HL-60/S4 treated with retinoic acid at 250 ng/mL for 4 days and 3 days (cell line): Measurements from ENCODE around the gene RBPJ.

ENCODE experiments used
- in situ Hi-C: fragments of 300-500 bp; cut with MboI; formaldehyde crosslinking; loops from 2 replicates; pipeline ENCODE4 v1.7.0; 2022; ENCODE audit warnings: low sequenced_read_pairs

The RBPJ gene

GRCh38 chr4:26412381-26413372 is 91.9 kb downstream of the RBPJ start:
- in situ Hi-C loops = loop anchor here (10.0 kb wide), 1 partner anchor 88 kb away; the partner anchor contains the start of gene RBPJ

GRCh38 chr4:26413582-26413981 is 92.8 kb downstream of the RBPJ start:
- in situ Hi-C loops = loop anchor here (10.0 kb wide), 1 partner anchor 89 kb away; the partner anchor contains the start of gene RBPJ

- in situ Hi-C loops = loop anchor here (10.0 kb wide), 1 partner anchor 93 kb away; the partner anchor contains the start of gene RBPJ
Observed at GRCh38 chr4:26418107-26418506, 97.3 kb downstream of the RBPJ start.

DNA sequence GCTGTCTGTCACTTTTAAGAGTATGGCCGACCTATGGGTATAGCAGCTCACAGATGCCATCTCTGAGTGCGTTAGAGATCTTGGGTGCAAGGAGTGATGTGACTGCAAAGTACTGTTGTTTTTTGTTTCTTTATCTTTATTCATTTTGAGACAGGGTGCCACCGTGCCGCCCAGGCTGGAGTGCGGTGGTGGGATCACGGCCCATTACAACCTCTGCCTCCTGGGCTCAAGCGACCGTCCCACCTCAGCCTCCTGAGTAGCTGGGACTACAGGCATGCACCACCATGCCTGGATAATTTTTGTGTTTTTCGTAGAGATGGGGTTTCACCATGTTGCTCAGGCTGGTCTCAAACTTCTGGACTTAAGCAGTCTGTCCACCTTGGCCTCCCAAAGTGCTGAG is 98.0 kb downstream of the RBPJ start:
- in situ Hi-C loops = loop anchor here (10.0 kb wide), 1 partner anchor 94 kb away; the partner anchor contains the start of gene RBPJ

GRCh38 chr4:26420438-26420837 is 99.6 kb downstream of the RBPJ start:
- in situ Hi-C loops = no loop called here

- in situ Hi-C loops = no loop called here
Observed at GRCh38 chr4:26420913-26421312, 100.1 kb downstream of the RBPJ start.

DNA sequence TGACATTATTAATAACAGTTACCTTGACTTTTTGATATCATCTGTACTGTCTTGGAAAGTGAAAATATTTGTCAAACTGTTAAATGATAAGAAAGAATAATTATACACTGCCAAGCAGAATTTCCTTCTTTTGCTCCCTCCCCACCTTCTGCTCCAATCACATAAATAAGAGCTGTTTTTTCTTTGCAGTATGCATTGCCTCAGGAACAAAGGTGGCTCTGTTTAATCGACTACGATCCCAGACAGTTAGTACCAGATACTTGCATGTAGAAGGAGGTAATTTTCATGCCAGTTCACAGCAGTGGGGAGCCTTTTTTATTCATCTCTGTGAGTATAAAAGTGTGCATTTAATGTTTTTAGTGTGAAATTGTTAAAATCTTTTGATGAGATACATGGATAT is 103.3 kb downstream of the RBPJ start:
- in situ Hi-C loops = no loop called here

DNA sequence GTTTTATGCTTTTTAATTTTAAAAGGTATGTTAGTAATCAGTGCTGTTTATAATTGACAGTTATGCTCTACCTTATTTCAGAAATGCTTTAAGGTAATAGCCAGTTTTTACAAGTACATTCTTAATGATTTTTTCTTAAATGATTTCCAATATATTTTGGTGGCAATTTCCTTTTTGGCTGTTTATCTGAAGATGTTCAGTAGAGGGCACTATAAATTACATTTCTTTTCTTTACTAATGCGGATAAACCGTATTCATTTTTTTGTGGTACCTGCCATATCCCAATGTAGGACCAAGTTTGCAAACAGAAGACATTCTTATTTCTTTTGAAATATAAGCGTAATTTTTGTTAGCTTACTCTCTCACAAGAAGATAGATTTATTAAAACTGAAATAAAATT is 104.0 kb downstream of the RBPJ start:
- in situ Hi-C loops = no loop called here

DNA sequence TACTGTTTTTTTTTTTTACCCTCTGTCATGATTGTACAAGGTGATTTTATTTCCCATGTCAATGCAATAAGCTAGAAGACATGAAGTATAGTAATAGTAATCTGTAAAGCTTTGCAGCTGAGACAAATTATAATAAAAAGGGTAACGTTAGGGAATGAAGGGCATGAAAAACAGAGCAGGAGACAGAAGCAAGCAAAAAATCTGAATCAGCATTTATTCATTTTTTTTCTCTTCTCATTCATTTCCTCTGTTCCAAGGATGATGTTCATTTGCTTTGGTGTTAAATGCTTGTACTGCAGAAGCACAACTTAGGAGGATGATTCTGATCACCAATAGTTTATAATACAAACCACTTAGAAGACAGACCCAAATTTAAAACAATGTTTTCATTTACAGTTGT is 105.1 kb downstream of the RBPJ start:
- in situ Hi-C loops = no loop called here

DNA sequence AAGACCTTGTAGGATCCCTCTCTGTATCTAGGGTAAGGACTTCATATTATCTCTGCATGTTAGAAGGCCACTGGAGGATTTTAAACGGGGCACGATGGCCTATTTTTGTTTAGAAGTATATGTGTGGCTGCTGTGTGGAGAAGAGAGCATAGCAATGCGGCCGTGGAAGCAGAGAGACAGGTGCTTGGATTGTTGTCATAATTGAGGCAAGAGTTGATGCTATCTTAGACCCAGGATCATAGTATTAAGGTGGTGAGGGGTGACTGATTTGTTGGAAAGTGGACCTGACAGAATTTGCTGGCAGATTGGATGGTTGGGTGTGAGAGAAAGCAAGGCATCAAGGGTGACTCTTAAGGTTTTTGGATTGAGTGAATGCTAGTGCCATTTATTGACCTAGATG is 106.1 kb downstream of the RBPJ start:
- in situ Hi-C loops = no loop called here

GRCh38 chr4:26429910-26430309 is 109.1 kb downstream of the RBPJ start:
- in situ Hi-C loops = no loop called here

GRCh38 chr4:26431461-26432180 is 110.8 kb downstream of the RBPJ start:
- in situ Hi-C loops = no loop called here

DNA sequence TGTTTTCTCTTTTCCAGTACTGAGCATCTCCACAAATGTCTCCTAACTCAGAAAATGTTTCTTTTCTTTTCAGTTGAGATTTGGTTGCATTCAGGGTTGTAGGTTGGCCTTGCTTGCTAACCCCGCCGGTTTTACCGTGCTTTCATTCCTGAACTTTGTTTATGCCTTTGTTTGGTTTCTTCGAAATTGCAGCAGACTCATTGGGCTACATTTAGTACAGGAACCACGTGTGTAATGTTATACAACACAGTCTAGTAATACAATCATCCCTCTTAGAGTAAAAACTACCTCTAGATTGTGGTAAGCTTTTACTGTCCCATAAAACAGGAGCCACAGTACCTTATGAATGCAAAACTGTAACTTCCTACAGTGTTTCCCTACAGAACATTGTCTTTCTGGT is 111.6 kb downstream of the RBPJ start:
- in situ Hi-C loops = no loop called here

DNA sequence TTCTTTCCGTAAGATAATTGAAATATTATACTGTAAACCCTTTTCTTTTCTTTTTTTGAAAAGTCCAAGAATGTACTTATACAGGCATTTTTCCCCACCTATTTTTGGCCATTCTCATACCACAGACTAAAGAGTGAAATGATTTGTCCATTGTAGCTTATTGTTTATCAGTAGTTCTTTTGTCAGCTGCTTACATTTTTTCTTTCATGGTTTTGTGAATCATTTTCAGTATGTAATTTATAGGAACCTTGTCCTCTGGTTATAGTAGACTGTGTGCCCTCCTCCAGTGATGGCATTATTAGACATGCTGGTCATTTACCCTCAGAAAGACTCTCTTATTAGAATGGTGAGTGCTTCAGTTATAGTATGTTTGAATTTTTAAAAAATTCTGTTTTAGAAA is 112.7 kb downstream of the RBPJ start:
- in situ Hi-C loops = no loop called here

- in situ Hi-C loops = no loop called here
Observed at GRCh38 chr4:26434030-26434639, 113.3 kb downstream of the RBPJ start.

DNA sequence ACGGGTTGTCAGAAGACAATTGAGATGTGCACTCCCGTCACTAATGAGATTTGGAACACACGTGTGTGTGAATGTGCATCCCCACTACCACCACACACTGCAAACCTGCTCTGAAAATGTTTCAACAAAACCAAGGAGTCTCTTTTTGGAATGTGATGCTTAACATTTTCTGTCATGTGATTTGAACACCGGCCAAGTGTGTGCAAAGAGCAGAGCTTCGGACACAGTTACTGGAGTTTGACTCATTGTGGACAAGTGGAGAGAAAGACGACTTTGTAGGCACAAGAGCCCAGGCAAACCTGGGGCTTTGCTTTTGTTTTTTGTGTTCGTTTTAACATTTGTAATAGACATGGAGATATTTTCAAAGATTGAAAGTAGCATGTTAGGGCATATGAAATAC is 120.3 kb downstream of the RBPJ start:
- in situ Hi-C loops = no loop called here

DNA sequence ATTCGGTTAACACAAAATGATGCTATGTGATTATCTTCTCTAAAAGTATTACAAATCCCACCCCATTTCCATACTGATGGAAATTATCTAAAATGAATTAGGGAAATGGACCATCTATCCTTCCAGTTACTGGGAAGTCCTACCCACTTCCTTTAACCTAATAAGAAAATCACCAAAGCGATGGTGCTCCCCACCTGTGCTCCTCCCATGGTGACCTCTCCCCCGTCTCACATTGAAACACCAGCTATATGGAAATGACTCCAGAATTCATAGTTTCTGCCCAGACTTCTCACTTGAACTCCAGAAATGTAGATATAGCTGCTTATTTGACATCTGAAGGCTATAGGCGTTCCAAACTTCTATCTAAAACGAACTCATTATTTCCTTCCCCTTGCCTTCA is 121.0 kb downstream of the RBPJ start:
- in situ Hi-C loops = no loop called here

- in situ Hi-C loops = no loop called here
Observed at GRCh38 chr4:26447378-26447777, 126.6 kb downstream of the RBPJ start.

- in situ Hi-C loops = loop anchor here (25.0 kb wide), 1 partner anchor 562 kb away; no protein-coding TSS in a partner anchor
Observed at GRCh38 chr4:26450418-26450817, 129.6 kb downstream of the RBPJ start.

DNA sequence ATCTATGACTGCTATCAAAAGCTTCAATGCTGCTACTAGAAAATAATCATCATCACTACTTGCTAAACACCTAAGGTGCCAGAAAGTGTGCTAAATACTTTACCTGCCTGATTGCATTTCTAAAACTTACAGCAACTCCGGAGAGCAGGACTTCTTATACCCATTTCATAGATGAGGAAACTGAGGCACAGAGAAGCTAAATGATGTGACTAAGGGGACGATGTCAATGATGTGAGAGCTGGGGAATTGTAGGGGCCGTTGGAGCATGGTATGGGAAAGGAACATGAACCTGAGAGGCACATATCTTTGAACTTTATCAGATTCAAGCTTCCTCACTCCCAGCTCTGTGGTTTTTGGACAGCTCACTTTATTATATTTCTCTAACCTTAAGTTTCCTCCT is 130.8 kb downstream of the RBPJ start:
- in situ Hi-C loops = loop anchor here (25.0 kb wide), 1 partner anchor 561 kb away; no protein-coding TSS in a partner anchor
